ENCODE measurements around the gene CSN1S1. TPM values are rescaled to one million over a fixed set of nuclear protein-coding genes. Genes with fewer than 3 reads are reported as not detected.

The CSN1S1 gene
- polyA plus RNA-seq, 12 donors: not detected

DNA sequence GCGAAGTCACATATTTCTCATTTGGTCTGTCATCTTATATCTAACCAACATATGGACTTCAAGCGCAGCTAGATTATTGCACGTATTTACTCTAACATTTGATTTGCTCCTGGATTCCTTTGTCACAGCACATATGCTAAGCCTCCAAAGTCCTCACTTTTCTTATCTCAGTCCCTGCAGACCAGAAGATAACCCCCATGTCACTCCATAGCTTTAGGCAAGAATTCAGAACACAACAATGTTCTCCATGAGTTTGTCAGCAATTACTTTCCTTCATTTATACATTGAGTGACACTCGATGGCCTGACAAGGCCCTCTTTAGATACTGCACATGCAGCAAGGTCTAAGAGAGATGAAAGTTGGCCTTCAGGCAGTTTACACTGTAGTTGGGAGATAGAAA, 60.1 kb downstream of the CSN1S1 start:
- DNase-seq: no peak

DNA sequence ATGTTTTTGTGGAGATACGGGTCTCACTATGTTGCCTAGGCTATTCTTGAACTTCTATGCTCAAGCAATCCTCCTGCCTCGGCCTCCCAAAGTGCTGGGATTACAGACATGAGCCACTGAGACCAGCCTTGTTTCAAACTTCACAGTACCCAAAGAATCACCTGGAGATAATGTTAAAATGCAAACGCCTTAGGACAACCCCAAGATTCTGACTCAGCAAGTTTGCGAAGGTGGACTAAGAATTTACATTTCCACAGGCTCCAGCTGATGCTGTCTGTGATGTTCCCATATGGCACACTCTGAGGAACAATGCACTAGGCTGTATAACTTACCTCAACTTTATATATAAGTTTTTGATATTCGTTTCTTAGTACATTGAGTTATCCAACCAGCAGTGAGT, 63.9 kb downstream of the CSN1S1 start:
- no peak for DNase-seq

DNA sequence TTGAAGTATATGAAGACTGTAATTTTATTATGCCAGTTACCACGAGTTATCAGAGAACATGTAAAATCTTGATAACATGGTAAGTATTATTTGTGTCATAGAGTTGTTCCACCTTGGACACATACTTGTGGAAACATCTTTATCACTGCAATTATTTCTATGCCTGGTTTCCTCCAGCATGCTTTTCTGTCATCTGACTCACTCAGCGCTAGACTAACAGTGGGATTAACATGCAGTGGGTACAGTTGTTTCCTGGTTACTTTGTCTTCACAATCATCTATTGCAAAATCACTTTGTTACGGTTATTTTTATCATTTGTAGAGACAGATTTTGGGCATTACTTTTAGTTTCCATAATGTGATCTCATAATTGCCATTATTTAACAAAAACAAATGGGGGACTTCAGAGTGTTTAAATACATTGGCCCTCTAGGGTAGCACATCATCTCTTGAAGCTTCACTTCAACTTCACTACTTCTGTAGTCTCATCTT, 64.7 kb downstream of the CSN1S1 start, which contains the start of gene STATH:
STATH (plus strand) TSS at position 441 of the 491 bp plus-strand sequence. CDS start 2,472 bp downstream, outside the sequence.
- DNase-seq: no peak

Other genes with a start within 250 kb of the CSN1S1 start
- gene SULT1B1, start 170.4 kb upstream of the CSN1S1 start, polyA plus RNA-seq (ENCODE audit: insufficient read length in 12 of 12): 10 to 100 TPM in 2 of 12 donors, 1 to 10 TPM in 3, under 1 TPM in 6, not detected in 1; 0.32 to 15.8 (median 0.94) TPM
- 100 to 1,000 TPM in 1 of 12 donors, 10 to 100 TPM in 10, not detected in 1; 21.1 to 160 (median 38.2) TPM for gene SULT1E1, start 70.9 kb upstream of the CSN1S1 start, polyA plus RNA-seq (ENCODE audit: insufficient read length in 12 of 12)
- under 1 TPM in 1 of 12 donors, not detected in 11; 0.22 TPM for gene CSN2, start 34.7 kb downstream of the CSN1S1 start, polyA plus RNA-seq (ENCODE audit: insufficient read length in 12 of 12)
- not detected for gene STATH, start 64.9 kb downstream of the CSN1S1 start, polyA plus RNA-seq (ENCODE audit: insufficient read length in 12 of 12)
- gene HTN3, start 97.4 kb downstream of the CSN1S1 start, polyA plus RNA-seq (ENCODE audit: insufficient read length in 12 of 12): not detected
- gene HTN1, start 119.4 kb downstream of the CSN1S1 start, polyA plus RNA-seq (ENCODE audit: insufficient read length in 12 of 12): not detected
- under 1 TPM in 3 of 12 donors, not detected in 9; 0.04 to 0.10 (median 0.04) TPM for gene PRR27, start 223.2 kb downstream of the CSN1S1 start, polyA plus RNA-seq (ENCODE audit: insufficient read length in 12 of 12)